Measurements from ENCODE around the gene ARFGEF2. TPM values are rescaled to one million over a fixed set of nuclear protein-coding genes. Genes with fewer than 3 reads are reported as not detected.

The ARFGEF2 gene
- total and polyA plus RNA-seq, 10 of the 15 experiments (the other 5 are each of a cell fraction or from before 2014, with no cell fraction given): 5.2 to 24.1 (median 17.7) TPM

GRCh38 chr20:49046087-49046900 lies 124.8 kb downstream of the ARFGEF2 start, which contains the start of gene CSE1L:
CSE1L (plus strand) TSS chr20:49046312; CDS start chr20:49058464, 12,152 bp downstream.
- H2AFZ ChIP-seq (ENCODE audit: control insufficient read depth, low read depth, low read length): peak within 1 kb of the TSS; percentile 85
- peak within 1 kb of the TSS; percentile 95 for H3K9ac ChIP-seq (ENCODE audit: control insufficient read depth, insufficient read depth, low read length)
- peaks cover 0 to 15% of the 10 kb centered on the region in 2 experiments; a peak in 3 of 4 replicates for H3K36me3 ChIP-seq (ENCODE audit: control insufficient read depth in 2 of 2, insufficient read depth in 2 of 2, low read length in 1 of 2)
- no TSS peak for BruUV-seq (replicated peaks)
- ChIA-PET CTCF (interaction anchor here (0.6 to 1.9 kb wide), 4 partner anchors 17 to 406 kb away, joined by 3 to 5 read pairs (median 4); no protein-coding TSS in a partner anchor), RAD21 (ENCODE audit: unreplicated experiment) (interaction anchor here (1.5 to 2.9 kb wide), 2 partner anchors 10 to 258 kb away, joined by 3 to 11 read pairs; no protein-coding TSS in a partner anchor), SMC1A (ENCODE audit: uncharacterized antibody, unreplicated experiment) (interaction anchor here (0.6 to 1.4 kb wide), 7 partner anchors 9 to 199 kb away, joined by 3 to 5 read pairs (median 3); no protein-coding TSS in a partner anchor), POLR2A (interaction anchor here (0.6 to 2.6 kb wide), 14 partner anchors 8 to 139 kb away, joined by 3 to 9 read pairs (median 4); partner anchors contain the start of gene ARFGEF2)
- no peaks in the 10 kb centered on the region; the same call in 2 of the 3 replicates for H3K9me3 ChIP-seq (replicated peaks; ENCODE audit: control insufficient read depth, insufficient read depth, low read length)
- peaks cover 56% of the 10 kb centered on the region for H3K79me2 ChIP-seq (ENCODE audit: control insufficient read depth, insufficient read depth, low read length)
- H4K20me1 ChIP-seq (ENCODE audit: control insufficient read depth, insufficient read depth): no peaks in the 10 kb centered on the region
- peak within 1 kb of the TSS; percentile 84 for H3K4me2 ChIP-seq (ENCODE audit: control insufficient read depth, insufficient read depth)
- H3K27ac ChIP-seq (ENCODE audit: control insufficient read depth, insufficient read depth): peak within 1 kb of the TSS; percentile 80
- no peaks in the 10 kb centered on the region for H3K27me3 ChIP-seq (replicated peaks in 1 of 2; ENCODE audit: control insufficient read depth in 2 of 2, insufficient read depth in 2 of 2, low read length in 1 of 2)
- in situ Hi-C loops (cut with MboI): no loop called here
- peaks cover 4% of the 10 kb centered on the region for H3K4me1 ChIP-seq (ENCODE audit: control insufficient read depth, insufficient read depth, low read length)
- peak within 1 kb of the TSS; percentile 80 for H3K4me3 ChIP-seq
- peak; percentile 96 for FAIRE-seq
- intact Hi-C loops (cut with micrococcal nuclease; ENCODE audit: unreplicated experiment): no loop called here
- WGBS (ENCODE audit: insufficient coverage, insufficient replicate concordance, low lambda C conversion rate, missing lambda C conversion rate): 1% methylated on average over 80 of the region's 80 CpGs
- ATAC-seq: peak; percentile 97
- DNase-seq (ENCODE audit: low read depth, low spot score): peak; percentile 76
- no peak for TF ChIP-seq ESRRA (IDR thresholded peaks at IDR 0.05; ENCODE audit: low read length)
- TF ChIP-seq DPF2 (IDR thresholded peaks at IDR 0.05): peak; percentile 88; the same call in 1 of the 2 replicates
- peak; percentile 92 for TF ChIP-seq PBX3 (IDR thresholded peaks at IDR 0.05; ENCODE audit: insufficient replicate concordance, low read depth, low read length)
- TF ChIP-seq RAD21 (IDR thresholded peaks at IDR 0.05; ENCODE audit: insufficient read depth, low read depth, low read length): no peak
- peak; percentile 89 for TF ChIP-seq MXI1 (IDR thresholded peaks at IDR 0.05; ENCODE audit: low read depth, low read length)
- TF ChIP-seq YBX1 (IDR thresholded peaks at IDR 0.05): no peak
- TF ChIP-seq NRF1 (conservative IDR thresholded peaks at IDR 0.05; ENCODE audit: low read depth, low read length): peak; percentile 87
- peak; percentile 89 for TF ChIP-seq TAF1 (IDR thresholded peaks at IDR 0.05; ENCODE audit: borderline replicate concordance, low read depth, low read length)
- TF ChIP-seq CBX5 (IDR thresholded peaks at IDR 0.05; ENCODE audit: low read depth): no peak
- TF ChIP-seq SIX5 (IDR thresholded peaks at IDR 0.05; ENCODE audit: low read depth, low read length, severe bottlenecking): no peak
- TF ChIP-seq BHLHE40 (IDR thresholded peaks at IDR 0.05; ENCODE audit: borderline replicate concordance in 1 of 2, low read depth in 2 of 2, low read length in 1 of 2): peak in 1 of 2 experiments; percentile 78; a peak in 2 of 4 replicates
- 0 out of 2 replicates have a peak, but pooled peaks have one; percentile 43 for TF ChIP-seq ATF7 (IDR thresholded peaks at IDR 0.05; ENCODE audit: low read depth)
- no peak for TF ChIP-seq SKIL (IDR thresholded peaks at IDR 0.05; ENCODE audit: low read depth, poor library complexity, severe bottlenecking)
- TF ChIP-seq CHD1 (IDR thresholded peaks at IDR 0.05; ENCODE audit: low read depth, low read length): no peak
- peak; percentile 92; the same call in 1 of the 2 replicates for TF ChIP-seq PML (IDR thresholded peaks at IDR 0.05; ENCODE audit: low read length)
- TF ChIP-seq FOXK2 (IDR thresholded peaks at IDR 0.05): no peak
- peak; percentile 84 for TF ChIP-seq POLR2AphosphoS5 (IDR thresholded peaks at IDR 0.05; ENCODE audit: low read length)
- TF ChIP-seq BACH1 (IDR thresholded peaks at IDR 0.05; ENCODE audit: borderline replicate concordance): no peak; the same call in 1 of the 2 replicates
- peak; percentile 98 for TF ChIP-seq PKNOX1 (IDR thresholded peaks at IDR 0.05)
- peak; percentile 42; the same call in 1 of the 2 replicates for TF ChIP-seq RB1 (IDR thresholded peaks at IDR 0.05; ENCODE audit: borderline replicate concordance)
